Measurements from ENCODE around the gene METTL15. TPM values are rescaled to one million over a fixed set of nuclear protein-coding genes. Genes with fewer than 3 reads are reported as not detected.

METTL15 gene
- total RNA-seq, 1 donor from 2014 or later: 27.9 TPM

DNA sequence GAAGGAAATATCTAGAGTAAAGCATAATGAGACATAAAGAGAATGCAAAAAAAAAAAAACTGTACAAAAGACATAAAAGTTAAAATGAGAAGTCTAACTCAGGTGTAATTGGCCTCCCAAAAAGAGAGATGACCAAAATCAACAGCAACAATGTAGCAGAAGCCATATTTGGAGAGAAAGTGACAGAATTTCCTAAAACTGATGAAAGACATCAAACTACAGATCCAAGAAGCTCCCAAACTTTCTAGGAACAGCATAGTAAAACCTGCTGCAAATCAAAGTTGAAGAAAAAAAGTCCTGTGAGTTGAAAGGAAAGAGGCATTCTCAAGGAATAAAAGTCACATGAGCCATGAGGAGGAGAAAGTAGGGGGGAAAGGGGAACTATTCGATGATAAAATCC is 231.3 kb downstream of the METTL15 start:
- no peaks in the 10 kb centered on the region for H3K4me1 ChIP-seq
- TF ChIP-seq EZH2phosphoT487 (IDR thresholded peaks at IDR 0.05) (no peak), EZH2 (IDR thresholded peaks at IDR 0.05) (no peak)
- TF ChIP-seq, protein P1, sequence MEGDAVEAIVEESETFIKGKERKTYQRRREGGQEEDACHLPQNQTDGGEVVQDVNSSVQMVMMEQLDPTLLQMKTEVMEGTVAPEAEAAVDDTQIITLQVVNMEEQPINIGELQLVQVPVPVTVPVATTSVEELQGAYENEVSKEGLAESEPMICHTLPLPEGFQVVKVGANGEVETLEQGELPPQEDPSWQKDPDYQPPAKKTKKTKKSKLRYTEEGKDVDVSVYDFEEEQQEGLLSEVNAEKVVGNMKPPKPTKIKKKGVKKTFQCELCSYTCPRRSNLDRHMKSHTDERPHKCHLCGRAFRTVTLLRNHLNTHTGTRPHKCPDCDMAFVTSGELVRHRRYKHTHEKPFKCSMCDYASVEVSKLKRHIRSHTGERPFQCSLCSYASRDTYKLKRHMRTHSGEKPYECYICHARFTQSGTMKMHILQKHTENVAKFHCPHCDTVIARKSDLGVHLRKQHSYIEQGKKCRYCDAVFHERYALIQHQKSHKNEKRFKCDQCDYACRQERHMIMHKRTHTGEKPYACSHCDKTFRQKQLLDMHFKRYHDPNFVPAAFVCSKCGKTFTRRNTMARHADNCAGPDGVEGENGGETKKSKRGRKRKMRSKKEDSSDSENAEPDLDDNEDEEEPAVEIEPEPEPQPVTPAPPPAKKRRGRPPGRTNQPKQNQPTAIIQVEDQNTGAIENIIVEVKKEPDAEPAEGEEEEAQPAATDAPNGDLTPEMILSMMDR (IDR thresholded peaks at IDR 0.05): no peak
- H3K27me3 ChIP-seq: no peaks in the 10 kb centered on the region
- Mint-ChIP-seq H3K9me3 (peaks cover 16% of the 10 kb centered on the region), H3K27ac (no peak overlapping the region), H3K36me3 (no peaks in the 10 kb centered on the region), H3K27me3 (ENCODE audit: insufficient read depth, low read depth) (no peaks in the 10 kb centered on the region), H3K4me3 (no peak overlapping the region), H3K4me1 (no peaks in the 10 kb centered on the region)
- no peaks in the 10 kb centered on the region for H4K20me1 ChIP-seq (ENCODE audit: low read depth)
- no peaks in the 10 kb centered on the region for H3K79me2 ChIP-seq (ENCODE audit: low read depth)
- H2AFZ ChIP-seq (replicated peaks): no peak overlapping the region
- H3K9me3 ChIP-seq (ENCODE audit: low read depth): peaks cover 9% of the 10 kb centered on the region
- H3K4me2 ChIP-seq: no peak overlapping the region
- no peaks in the 10 kb centered on the region for H3K36me3 ChIP-seq
- H3K9ac ChIP-seq: no peak overlapping the region
- H3K27ac ChIP-seq: no peak overlapping the region
- no peak for DNase-seq (ENCODE audit: low spot score)
- H3K4me3 ChIP-seq: no peak overlapping the region
- H3F3A ChIP-seq (ENCODE audit: low read depth): no peaks in the 10 kb centered on the region

- H3K27me3 Mint-ChIP-seq (ENCODE audit: insufficient read depth, low read depth): peaks cover 2% of the 10 kb centered on the region
- Histone ChIP-seq H3K27ac (no peak overlapping the region), H3F3A (ENCODE audit: low read depth) (no peaks in the 10 kb centered on the region), H3K4me1 (no peaks in the 10 kb centered on the region), H4K20me1 (ENCODE audit: low read depth) (no peaks in the 10 kb centered on the region), H3K4me2 (no peak overlapping the region), H3K9ac (no peak overlapping the region), H3K4me3 (no peak overlapping the region), H3K9me3 (ENCODE audit: low read depth) (peaks cover 9% of the 10 kb centered on the region), H3K36me3 (no peaks in the 10 kb centered on the region), H3K79me2 (ENCODE audit: low read depth) (no peaks in the 10 kb centered on the region), H2AFZ (replicated peaks) (no peak overlapping the region), H3K27me3 (no peaks in the 10 kb centered on the region)
- H3K9me3 Mint-ChIP-seq: peaks cover 16% of the 10 kb centered on the region
- no peak overlapping the region for H3K27ac Mint-ChIP-seq
- no peak overlapping the region for H3K4me3 Mint-ChIP-seq
- TF ChIP-seq, protein P1 (IDR thresholded peaks at IDR 0.05): no peak
- TF ChIP-seq EZH2 (IDR thresholded peaks at IDR 0.05) (no peak), EZH2phosphoT487 (IDR thresholded peaks at IDR 0.05) (no peak)
- H3K4me1 Mint-ChIP-seq: no peaks in the 10 kb centered on the region
- no peak for DNase-seq (ENCODE audit: low spot score)
- H3K36me3 Mint-ChIP-seq: no peaks in the 10 kb centered on the region
Observed at GRCh38 chr11:28342716-28343115, 234.5 kb downstream of the METTL15 start.

GRCh38 chr11:28343304-28344233 is 235.4 kb downstream of the METTL15 start:
- H3K36me3 Mint-ChIP-seq: no peaks in the 10 kb centered on the region
- H3K27me3 ChIP-seq: no peaks in the 10 kb centered on the region
- H3F3A ChIP-seq (ENCODE audit: low read depth): no peaks in the 10 kb centered on the region
- TF ChIP-seq EZH2 (IDR thresholded peaks at IDR 0.05) (no peak), EZH2phosphoT487 (IDR thresholded peaks at IDR 0.05) (no peak)
- TF ChIP-seq, protein P1 (IDR thresholded peaks at IDR 0.05): no peak
- H3K4me1 Mint-ChIP-seq: no peaks in the 10 kb centered on the region
- H3K4me3 Mint-ChIP-seq: no peak overlapping the region
- peaks cover 9% of the 10 kb centered on the region for H3K9me3 ChIP-seq (ENCODE audit: low read depth)
- H3K27ac ChIP-seq: no peak overlapping the region
- no peak overlapping the region for H3K27ac Mint-ChIP-seq
- H3K4me2 ChIP-seq: no peak overlapping the region
- no peak overlapping the region for H3K4me3 ChIP-seq
- H2AFZ ChIP-seq (replicated peaks): no peak overlapping the region
- no peak for DNase-seq (ENCODE audit: low spot score)
- H3K9me3 Mint-ChIP-seq: peaks cover 16% of the 10 kb centered on the region
- no peaks in the 10 kb centered on the region for H3K79me2 ChIP-seq (ENCODE audit: low read depth)
- no peaks in the 10 kb centered on the region for H4K20me1 ChIP-seq (ENCODE audit: low read depth)
- H3K27me3 Mint-ChIP-seq (ENCODE audit: insufficient read depth, low read depth): peaks cover 2% of the 10 kb centered on the region
- no peak overlapping the region for H3K9ac ChIP-seq
- H3K4me1 ChIP-seq: no peaks in the 10 kb centered on the region
- H3K36me3 ChIP-seq: no peaks in the 10 kb centered on the region

All from neural progenitor cell (in vitro differentiated cells).